GM13976 (cell line): ENCODE data around the gene YAP1.

Source experiments
- DNase-seq: peaks from one replicate; pipeline ENCODE4 v3.0.0; 2012; ENCODE audit warnings: low spot score
- CTCF ChIP-seq: IDR thresholded peaks from 2 replicates; pipeline ENCODE4 v1.5.1; 2012; ENCODE audit warnings: borderline replicate concordance, mild to moderate bottlenecking; ENCODE audit not compliant: insufficient read depth; ENCODE audit errors: extremely low read depth, missing control alignments, control extremely low read depth
- in situ Hi-C: fragments of 300-500 bp; cut with MboI; formaldehyde crosslinking; loops from one replicate; pipeline ENCODE4 v1.12.0; 2022; ENCODE audit warnings: low sequenced_read_pairs, mixed read lengths, inconsistent platforms; ENCODE audit not compliant: unreplicated experiment

Gene YAP1

GRCh38 chr11:102216433-102217075 is 106.3 kb downstream of the YAP1 start:
- TF ChIP-seq CTCF: no peak
- DNase-seq: no peak
- in situ Hi-C loops: no loop called here

GRCh38 chr11:102220728-102221467 is 110.7 kb downstream of the YAP1 start:
- in situ Hi-C loops: no loop called here
- DNase-seq: no peak
- TF ChIP-seq CTCF: no peak

- in situ Hi-C loops: no loop called here
Observed at GRCh38 chr11:102223859-102224258, 113.6 kb downstream of the YAP1 start.

GRCh38 chr11:102225689-102226568 is 115.7 kb downstream of the YAP1 start:
- TF ChIP-seq CTCF: no peak
- no peak for DNase-seq
- in situ Hi-C loops: no loop called here

More at GRCh38 chr11:102223859-102224258, 113.6 kb downstream of the YAP1 start:
- DNase-seq: no peak
- TF ChIP-seq CTCF: no peak

GRCh38 chr11:102226702-102227490 is 116.6 kb downstream of the YAP1 start:
- in situ Hi-C loops: no loop called here
- TF ChIP-seq CTCF: no peak
- no peak for DNase-seq
